Spinal cord (tissue), 10 donors: Measurements from ENCODE around the gene COL27A1. TPM values are rescaled to one million over a fixed set of nuclear protein-coding genes. Genes with fewer than 3 reads are reported as not detected.

ENCODE experiments used
- DNase-seq, 6 donors: peaks; one replicate each; pipeline versions ENCODE4 v3.0.0 to v3.0.0-alpha.2; 2013 to 2015; ENCODE audit warnings: low spot score in 6 of 6, low read depth in 4 of 6
- H3K27ac ChIP-seq: one replicate; pipeline ENCODE4 v1.5.1; 2013; ENCODE audit warnings: low read depth, low read length, control low read depth
- H3K27me3 ChIP-seq: one replicate; pipeline ENCODE4 v1.6.1; 2013; ENCODE audit warnings: low read length; ENCODE audit not compliant: control insufficient read depth, insufficient read depth
- H3K36me3 ChIP-seq: one replicate; pipeline ENCODE4 v1.6.1; 2013; ENCODE audit warnings: low read length; ENCODE audit not compliant: control insufficient read depth, insufficient read depth
- H3K4me1 ChIP-seq: one replicate; pipeline ENCODE4 v1.6.1; 2013; ENCODE audit warnings: low read length; ENCODE audit not compliant: control insufficient read depth, insufficient read depth
- H3K4me3 ChIP-seq: one replicate; pipeline ENCODE4 v1.5.1; 2013; ENCODE audit warnings: low read depth, low read length, control low read depth
- H3K9me3 ChIP-seq: one replicate; pipeline ENCODE4 v1.6.1; 2013; ENCODE audit warnings: low read length; ENCODE audit not compliant: control insufficient read depth, insufficient read depth
- WGBS: methylation state at CpG from one replicate; pipeline ENCODE4 v1.1.5; 2013; ENCODE audit warnings: missing lambda C conversion rate; ENCODE audit not compliant: insufficient coverage; 5-methylcytosine and 5-hydroxymethylcytosine counted together
- polyA plus RNA-seq, 2 donors: library from polyadenylated mRNA; unstranded; fragments of 120-200 nt; gene quantifications; one replicate each; pipeline ENCODE4 v1.2.1, GENCODE V29; 2013; ENCODE audit not compliant: insufficient read length in 2 of 2
- total RNA-seq, 2 donors: library from RNA; depleted of rRNA in 1 of 2; stranded (reverse); fragments of 120-200 nt in 1 of 2; fragments of >200 nt in 1 of 2; gene quantifications; one replicate each; pipeline versions ENCODE4 v1.2.3 to v1.2.4, GENCODE V29; 2013 to 2014
- donor health status: healthy.

COL27A1 gene
- total and polyA plus RNA-seq, 4 donors: 8.4 to 21.9 (median 15.4) TPM

DNA sequence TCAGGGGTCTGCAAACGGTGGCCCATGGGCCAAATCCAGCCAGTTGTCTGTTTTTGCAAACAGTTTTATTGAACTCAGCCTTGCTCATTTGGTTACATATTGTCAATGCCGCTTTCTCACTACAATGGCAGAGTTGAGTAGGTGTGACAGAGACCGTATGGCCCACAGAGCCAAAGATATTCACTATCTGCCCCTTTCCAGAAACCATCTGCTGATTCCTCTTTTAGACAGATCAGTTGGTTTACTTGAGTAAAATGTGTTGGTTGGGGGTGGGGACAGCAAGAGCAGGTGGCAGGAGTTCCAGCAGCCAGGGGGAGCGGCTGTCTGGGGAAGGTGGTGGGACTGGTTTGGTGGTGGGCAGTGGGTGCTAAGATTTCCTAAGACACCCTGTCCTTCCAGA is 54.8 kb downstream of the COL27A1 start:
- H3K36me3 ChIP-seq: peaks cover 20% of the 10 kb centered on the region
- no peak overlapping the region for H3K4me3 ChIP-seq
- H3K27ac ChIP-seq: no peak overlapping the region
- 100% methylated on average over 1 of the region's 4 CpGs for WGBS
- H3K9me3 ChIP-seq: no peaks in the 10 kb centered on the region
- no peak for DNase-seq
- H3K27me3 ChIP-seq: no peaks in the 10 kb centered on the region
- H3K4me1 ChIP-seq: peaks cover 41% of the 10 kb centered on the region

DNA sequence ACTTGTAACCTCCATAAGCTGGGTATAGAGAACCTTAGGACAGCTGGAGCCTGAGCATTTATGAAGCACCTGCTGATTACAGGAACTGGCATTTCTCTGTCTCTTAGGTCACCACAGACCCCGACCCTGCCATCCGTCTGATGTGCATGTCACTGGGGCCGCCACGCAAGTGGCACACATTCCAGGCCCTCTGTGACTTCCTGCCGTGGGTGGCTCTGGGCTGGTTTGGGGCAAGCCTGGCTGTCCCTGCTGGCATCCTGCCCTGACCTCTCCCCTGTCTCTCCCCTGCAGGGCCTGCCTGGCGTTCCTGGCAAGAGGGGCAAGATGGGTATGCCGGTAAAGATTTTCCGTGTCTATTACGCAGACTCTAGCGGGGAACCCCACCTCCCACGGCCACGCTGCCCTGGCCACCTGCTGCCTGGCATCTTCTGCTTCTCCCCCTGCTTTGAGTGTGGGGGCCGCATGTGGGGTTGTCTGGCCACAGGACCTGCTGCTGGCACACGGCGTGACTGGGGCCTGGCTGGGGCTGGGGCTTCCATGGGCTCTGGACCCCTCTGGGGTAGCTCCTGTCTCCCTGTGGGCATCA is 55.4 kb downstream of the COL27A1 start:
- Histone ChIP-seq H3K9me3 (no peaks in the 10 kb centered on the region), H3K4me3 (no peak overlapping the region), H3K4me1 (peaks cover 37% of the 10 kb centered on the region), H3K27me3 (no peaks in the 10 kb centered on the region), H3K36me3 (peaks cover 20% of the 10 kb centered on the region), H3K27ac (no peak overlapping the region)
- whole genome bisulfite sequencing: 91% methylated on average over 15 of the region's 15 CpGs
- no peak for DNase-seq

DNA sequence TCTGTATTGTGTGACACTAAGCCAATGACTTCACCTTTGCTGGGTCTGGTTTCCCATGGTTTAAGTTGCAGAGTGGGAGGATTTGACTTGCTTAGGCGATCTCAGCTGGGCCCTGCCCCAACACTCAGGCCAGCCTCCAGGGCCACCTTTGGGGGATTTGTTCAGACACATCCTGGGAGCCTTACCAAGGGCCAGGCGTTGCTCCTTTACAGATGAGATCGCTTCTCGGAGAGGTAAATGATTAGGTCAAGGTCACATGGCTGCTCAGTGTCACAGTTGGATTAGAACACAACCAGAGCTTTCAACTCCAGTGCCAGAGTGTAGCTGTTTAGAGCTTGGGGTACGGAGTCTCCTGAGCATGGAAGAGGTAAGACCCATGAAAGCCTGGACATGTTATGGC is 57.5 kb downstream of the COL27A1 start:
- no peak overlapping the region for H3K27ac ChIP-seq
- H3K4me3 ChIP-seq: no peak overlapping the region
- no peaks in the 10 kb centered on the region for H3K9me3 ChIP-seq
- peaks cover 24% of the 10 kb centered on the region for H3K4me1 ChIP-seq
- WGBS: 89% methylated on average over 4 of the region's 5 CpGs
- H3K36me3 ChIP-seq: peaks cover 20% of the 10 kb centered on the region
- no peaks in the 10 kb centered on the region for H3K27me3 ChIP-seq
- no peak for DNase-seq

DNA sequence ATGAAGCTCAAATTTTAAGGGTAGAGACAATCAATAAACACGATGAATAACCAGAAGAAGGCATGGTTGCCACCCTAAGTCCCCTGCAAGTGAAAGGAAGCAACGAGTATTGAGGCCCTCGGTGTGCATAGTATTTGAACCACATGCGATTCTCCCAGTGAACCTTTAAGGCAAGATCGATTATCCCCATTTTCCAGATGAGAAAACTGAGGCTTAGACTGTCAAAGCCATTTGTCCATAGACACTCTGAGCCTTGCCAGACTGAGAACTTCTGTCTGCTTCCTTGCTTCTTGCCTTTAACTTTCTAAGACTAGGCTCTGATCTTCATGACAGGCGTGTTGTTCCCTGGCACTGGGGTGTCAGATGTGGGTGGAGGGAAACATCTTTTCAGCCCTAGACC is 58.2 kb downstream of the COL27A1 start:
- over 99% methylated on average over 5 of the region's 6 CpGs for WGBS
- Histone ChIP-seq H3K27ac (no peak overlapping the region), H3K4me1 (peaks cover 22% of the 10 kb centered on the region)

DNA sequence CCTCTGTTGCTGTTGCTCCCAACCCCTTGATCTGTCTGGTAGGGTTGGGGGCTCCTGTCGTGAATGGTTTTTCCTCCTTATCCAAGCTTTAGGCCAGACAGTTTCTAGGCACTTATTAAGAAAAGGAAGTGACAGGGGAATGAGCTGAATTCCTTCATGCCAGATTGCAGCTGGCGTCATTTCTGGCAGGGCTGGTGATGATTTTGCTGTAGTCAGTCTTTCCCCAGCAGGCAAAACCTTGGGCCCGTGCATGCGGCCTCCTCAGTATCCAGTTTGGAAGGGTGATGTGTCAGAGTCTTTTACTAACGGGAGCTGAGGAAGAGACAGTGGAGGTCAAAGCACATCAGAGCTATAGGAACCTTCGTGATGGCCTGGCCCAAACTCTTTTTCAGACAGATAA is 58.8 kb downstream of the COL27A1 start:
- H3K4me1 ChIP-seq: peaks cover 16% of the 10 kb centered on the region
- 75% methylated on average over 4 of the region's 6 CpGs for WGBS
- peak in 1 of 6 donors; percentile 65 for DNase-seq
- H3K9me3 ChIP-seq: no peaks in the 10 kb centered on the region
- H3K4me3 ChIP-seq: no peak overlapping the region
- peaks cover 20% of the 10 kb centered on the region for H3K36me3 ChIP-seq
- no peak overlapping the region for H3K27ac ChIP-seq
- H3K27me3 ChIP-seq: no peaks in the 10 kb centered on the region

More for the DNA sequence above, 58.2 kb downstream of the COL27A1 start:
- no peak for DNase-seq
- Histone ChIP-seq H3K27me3 (no peaks in the 10 kb centered on the region), H3K4me3 (no peak overlapping the region), H3K9me3 (no peaks in the 10 kb centered on the region), H3K36me3 (peaks cover 20% of the 10 kb centered on the region)

- Histone ChIP-seq H3K36me3 (peaks cover 15% of the 10 kb centered on the region), H3K4me1 (peaks cover 16% of the 10 kb centered on the region), H3K27ac (no peak overlapping the region), H3K9me3 (no peaks in the 10 kb centered on the region), H3K27me3 (no peaks in the 10 kb centered on the region), H3K4me3 (no peak overlapping the region)
- WGBS: 91% methylated on average over 7 of the region's 7 CpGs
- DNase-seq: no peak
Observed at GRCh38 chr9:114214686-114215414, 59.5 kb downstream of the COL27A1 start.

DNA sequence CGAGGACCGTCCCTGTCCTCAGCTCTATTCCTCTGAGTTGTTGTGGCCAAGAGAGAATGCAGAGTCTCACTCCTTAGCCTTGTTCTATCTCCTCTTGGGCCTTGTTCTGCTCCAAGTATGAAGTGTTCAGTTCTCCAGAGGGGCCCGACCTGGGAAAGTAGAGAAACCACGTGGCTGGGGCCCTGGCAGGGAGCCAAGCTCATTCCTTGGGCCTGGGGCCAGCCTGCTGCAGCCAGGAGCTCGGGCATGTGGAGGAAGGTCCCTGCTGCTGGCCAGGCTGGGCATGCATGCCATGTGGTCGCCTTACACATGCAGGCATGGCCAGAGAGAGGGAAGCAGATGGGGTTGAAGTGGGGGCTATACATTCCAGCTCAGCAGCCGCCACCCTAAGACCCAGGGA is 60.7 kb downstream of the COL27A1 start:
- Histone ChIP-seq H3K36me3 (peaks cover 5% of the 10 kb centered on the region), H3K27me3 (no peaks in the 10 kb centered on the region), H3K4me3 (no peak overlapping the region), H3K4me1 (peaks cover 16% of the 10 kb centered on the region), H3K27ac (peak overlapping the region; percentile 73), H3K9me3 (no peaks in the 10 kb centered on the region)
- DNase-seq: peak in 2 of 6 donors; percentile 66 to 80
- 33% methylated on average over 6 of the region's 7 CpGs for WGBS

DNA sequence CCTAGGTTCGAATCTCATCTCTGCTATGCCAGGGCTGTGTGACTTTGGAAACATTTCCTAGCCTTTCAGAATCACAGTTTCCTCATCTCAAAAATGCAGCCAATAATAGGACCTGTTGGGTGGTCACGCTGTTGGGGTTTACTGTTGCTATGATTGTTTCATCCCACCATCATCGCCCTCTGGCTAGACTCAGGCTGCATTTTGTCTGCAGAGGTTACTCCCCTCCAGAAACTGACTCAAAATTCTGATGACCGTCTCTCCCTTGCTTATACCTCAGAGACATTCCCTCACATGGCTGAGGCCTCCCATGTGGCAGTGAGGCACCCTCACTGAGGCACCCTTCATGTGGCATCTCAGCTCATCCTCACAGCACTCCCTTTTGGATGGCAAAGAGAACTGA is 61.6 kb downstream of the COL27A1 start:
- Histone ChIP-seq H3K36me3 (peaks cover 4% of the 10 kb centered on the region), H3K9me3 (no peaks in the 10 kb centered on the region), H3K27ac (no peak overlapping the region), H3K4me3 (no peak overlapping the region), H3K27me3 (no peaks in the 10 kb centered on the region), H3K4me1 (peaks cover 16% of the 10 kb centered on the region)
- no peak for DNase-seq
- WGBS: 90% methylated on average over 2 of the region's 4 CpGs

GRCh38 chr9:114218264-114219120 is 63.2 kb downstream of the COL27A1 start:
- H3K36me3 ChIP-seq: peaks cover 11% of the 10 kb centered on the region
- peaks cover 16% of the 10 kb centered on the region for H3K4me1 ChIP-seq
- WGBS: 95% methylated on average over 6 of the region's 11 CpGs
- no peak overlapping the region for H3K4me3 ChIP-seq
- no peaks in the 10 kb centered on the region for H3K9me3 ChIP-seq
- peak overlapping the region; percentile 52 for H3K27ac ChIP-seq
- H3K27me3 ChIP-seq: no peaks in the 10 kb centered on the region
- DNase-seq: no peak
